B cell (primary cell): ENCODE data around the gene TRIM60. TPM values are rescaled to one million over a fixed set of nuclear protein-coding genes. Genes with fewer than 3 reads are reported as not detected.

Experiments
- ATAC-seq: fragments of 200-7000 bp; cut with Tn5 transposase; one replicate; pipeline ENCODE4 v1.10.0; 2021; ENCODE audit warnings: low read depth, mild to moderate bottlenecking, moderate number of reproducible peaks, moderate library complexity
- CTCF ChIA-PET: fragments of 350-600 bp; sonication (Branson Sonifier 250); formaldehyde crosslinking; loops from one replicate; lab custom pipeline; 2021; ENCODE audit warnings: antibody characterized with exemption, inconsistent platforms; lab: Charles Lee
- POLR2A ChIA-PET: fragments of 350-600 bp; sonication (Branson Sonifier 250); formaldehyde crosslinking; loops from one replicate; lab custom pipeline; 2021; ENCODE audit warnings: antibody characterized with exemption; lab: Charles Lee
- DNase-seq: peaks from one replicate; pipeline ENCODE4 v3.0.0; 2013
- H2AFZ ChIP-seq: 2 replicates; pipeline ENCODE4 v1.6.1; 2012; ENCODE audit warnings: mild to moderate bottlenecking, low read depth, low read length; ENCODE audit not compliant: insufficient read depth, poor library complexity, severe bottlenecking
- H3K27ac ChIP-seq, 2 donors: 1 replicate in 1 of 2; 2 replicates in 1 of 2; pipeline ENCODE4 v1.5.1; 2012 to 2013; ENCODE audit warnings: low read length in 2 of 2, mild to moderate bottlenecking in 2 of 2, moderate library complexity in 1 of 2
- H3K27me3 ChIP-seq, 4 experiments: fragments of 200-600 bp in 1 of 4; sonication (generic) in 1 of 4; replicated peaks in 1 of 4; 1 replicate in 2 of 4; 2 replicates in 2 of 4; pipeline versions ENCODE4 v1.6.1 to v1.7.0; 2013 to 2016; ENCODE audit warnings: low read length in 3 of 4, mild to moderate bottlenecking in 2 of 4, mixed read lengths in 1 of 4, moderate library complexity in 1 of 4; ENCODE audit not compliant: insufficient read depth in 4 of 4, control insufficient read depth in 3 of 4; ENCODE audit errors: control extremely low read depth in 1 of 4
- H3K36me3 ChIP-seq, 2 experiments: replicated peaks in 1 of 2; 1 replicate in 1 of 2; 2 replicates in 1 of 2; pipeline versions ENCODE4 v1.6.1 to v1.7.1; 2013; ENCODE audit warnings: low read length in 1 of 2; ENCODE audit not compliant: insufficient read depth in 2 of 2, control insufficient read depth in 1 of 2; ENCODE audit errors: control extremely low read depth in 1 of 2, extremely low read depth in 1 of 2
- H3K4me1 ChIP-seq, 2 donors: fragments of 200-600 bp in 1 of 2; sonication (generic) in 1 of 2; 1 replicate in 1 of 2; 2 replicates in 1 of 2; pipeline versions ENCODE4 v1.5.1 to v1.6.1; 2013 to 2017; ENCODE audit warnings: low read length in 2 of 2; ENCODE audit not compliant: control insufficient read depth in 2 of 2, insufficient read depth in 2 of 2
- H3K4me2 ChIP-seq: replicated peaks from 2 replicates; pipeline ENCODE3; 2012; ENCODE audit warnings: mild to moderate bottlenecking, low read depth, low read length; ENCODE audit not compliant: poor library complexity, severe bottlenecking
- H3K4me3 ChIP-seq, 5 experiments: fragments of 200-600 bp in 1 of 5; sonication (generic) in 1 of 5; 1 replicate in 3 of 5; 2 replicates in 2 of 5; pipeline versions ENCODE4 v1.5.1 to v1.7.0; 2011 to 2016; ENCODE audit warnings: low read length in 4 of 5, mild to moderate bottlenecking in 4 of 5, low read depth in 2 of 5, control low read depth in 1 of 5, moderate library complexity in 1 of 5; ENCODE audit not compliant: insufficient read depth in 1 of 5; ENCODE audit errors: control extremely low read depth in 1 of 5, extremely low read depth in 1 of 5
- H3K79me2 ChIP-seq: fragments of 200-600 bp; sonication (generic); one replicate; pipeline ENCODE4 v1.6.0; 2016; ENCODE audit warnings: low read length; ENCODE audit not compliant: control insufficient read depth, insufficient read depth
- H3K9ac ChIP-seq: fragments of 200-600 bp; sonication (generic); 2 replicates; pipeline ENCODE4 v1.6.1; 2017; ENCODE audit warnings: mild to moderate bottlenecking, low read length, moderate library complexity
- H3K9me3 ChIP-seq, 3 donors: one replicate each; pipeline versions ENCODE4 v1.6.1 to v1.7.1; 2013; ENCODE audit warnings: low read length in 2 of 3; ENCODE audit not compliant: control insufficient read depth in 2 of 3, insufficient read depth in 1 of 3; ENCODE audit errors: control extremely low read depth in 1 of 3
- H4K20me1 ChIP-seq: 2 replicates; pipeline ENCODE4 v1.6.0; 2012; ENCODE audit warnings: mild to moderate bottlenecking, low read length; ENCODE audit not compliant: insufficient read depth, control insufficient read depth, poor library complexity, severe bottlenecking
- H3K27ac Mint-ChIP-seq: one replicate; pipeline ENCODE4 v1.8.0; 2021; ENCODE audit warnings: mixed read lengths
- H3K27me3 Mint-ChIP-seq: one replicate; pipeline ENCODE4 v1.8.0; 2021; ENCODE audit warnings: mixed read lengths
- H3K4me1 Mint-ChIP-seq: one replicate; pipeline ENCODE4 v1.8.0; 2021; ENCODE audit warnings: mixed read lengths
- H3K4me3 Mint-ChIP-seq: one replicate; pipeline ENCODE4 v1.8.0; 2021; ENCODE audit warnings: mixed read lengths
- H3K9me3 Mint-ChIP-seq: one replicate; pipeline ENCODE4 v1.8.0; 2022; ENCODE audit warnings: mixed read lengths; ENCODE audit not compliant: insufficient read depth
- EZH2 ChIP-seq: IDR thresholded peaks from 2 replicates; pipeline ENCODE4 v1.6.1; 2012; ENCODE audit warnings: borderline replicate concordance, low read depth, mild to moderate bottlenecking, moderate library complexity, low read length; ENCODE audit not compliant: insufficient read depth, poor library complexity, severe bottlenecking
- WGBS: methylation state at CpG from one replicate; pipeline ENCODE4 v1.1.5; 2013; ENCODE audit warnings: missing lambda C conversion rate; ENCODE audit not compliant: insufficient coverage; 5-methylcytosine and 5-hydroxymethylcytosine counted together
- intact Hi-C: fragments of 100-400 bp; cut with micrococcal nuclease; formaldehyde crosslinking; loops from one replicate; pipeline ENCODE4 v1.10.0; 2022
- polyA plus RNA-seq: library from polyadenylated mRNA; depleted of rRNA; stranded (reverse); fragments of >200 nt; gene quantifications from 2 replicates; pipeline ENCODE4 v1.2.3, GENCODE V29; 2012
- total RNA-seq, 2 donors: library from RNA; stranded (reverse); fragments of 120-200 nt in 1 of 2; gene quantifications; 1 replicate in 1 of 2; 2 replicates in 1 of 2; pipeline versions ENCODE4 v1.2.3 to v1.2.4, GENCODE V29; 2013 to 2022
- TF ChIP-seq, protein P1 (sequence below): fragments of 200-600 bp; IDR thresholded peaks from one replicate; pipeline ENCODE4 v1.8.0; 2022; ENCODE audit warnings: antibody characterized with exemption, mild to moderate bottlenecking

The TRIM60 gene
- total and polyA plus RNA-seq, 2 donors (not counting 1 experiment from before 2014, with no cell fraction given), result not detected

DNA sequence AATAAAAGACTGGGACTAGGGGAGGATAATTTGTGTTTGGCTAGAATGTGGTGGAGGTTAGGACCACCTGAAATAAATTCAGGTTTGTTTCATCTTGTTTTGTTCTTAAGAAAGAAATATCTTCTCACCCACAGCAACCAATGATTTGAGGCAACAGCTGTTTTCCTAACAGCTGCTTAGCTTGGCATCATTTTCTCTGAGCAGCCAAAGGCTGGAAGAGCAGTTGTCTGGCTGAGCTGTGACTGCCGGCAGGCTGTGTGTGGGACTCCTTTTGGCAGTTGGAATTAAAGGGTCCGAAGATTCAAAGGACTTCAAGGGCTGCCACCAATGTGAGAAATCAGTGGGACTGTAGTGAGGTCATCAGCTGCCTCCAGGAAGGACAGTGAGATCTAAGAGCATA, 26.9 kb downstream of the TRIM60 start:
- Mint-ChIP-seq H3K4me1 (no peaks in the 10 kb centered on the region), H3K27me3 (no peaks in the 10 kb centered on the region), H3K9me3 (no peaks in the 10 kb centered on the region), H3K27ac (no peak overlapping the region), H3K4me3 (no peak overlapping the region)
- H4K20me1 ChIP-seq, result no peaks in the 10 kb centered on the region
- H3K27ac ChIP-seq, result no peak overlapping the region
- no peaks in the 10 kb centered on the region for H3K36me3 ChIP-seq
- ChIA-PET CTCF (interaction anchor here (0.6 kb wide), 1 partner anchor 38 kb away, joined by 3 read pairs; no protein-coding TSS in a partner anchor), POLR2A (no interaction called here)
- no peak overlapping the region for H3K9ac ChIP-seq
- intact Hi-C loops, result no loop called here
- no peaks in the 10 kb centered on the region for H3K79me2 ChIP-seq
- no peak for DNase-seq
- 100% methylated on average over 2 of the region's 2 CpGs for WGBS
- no peaks in the 10 kb centered on the region for H3K9me3 ChIP-seq
- no peak overlapping the region for H2AFZ ChIP-seq
- no peak for TF ChIP-seq EZH2
- TF ChIP-seq, protein P1, sequence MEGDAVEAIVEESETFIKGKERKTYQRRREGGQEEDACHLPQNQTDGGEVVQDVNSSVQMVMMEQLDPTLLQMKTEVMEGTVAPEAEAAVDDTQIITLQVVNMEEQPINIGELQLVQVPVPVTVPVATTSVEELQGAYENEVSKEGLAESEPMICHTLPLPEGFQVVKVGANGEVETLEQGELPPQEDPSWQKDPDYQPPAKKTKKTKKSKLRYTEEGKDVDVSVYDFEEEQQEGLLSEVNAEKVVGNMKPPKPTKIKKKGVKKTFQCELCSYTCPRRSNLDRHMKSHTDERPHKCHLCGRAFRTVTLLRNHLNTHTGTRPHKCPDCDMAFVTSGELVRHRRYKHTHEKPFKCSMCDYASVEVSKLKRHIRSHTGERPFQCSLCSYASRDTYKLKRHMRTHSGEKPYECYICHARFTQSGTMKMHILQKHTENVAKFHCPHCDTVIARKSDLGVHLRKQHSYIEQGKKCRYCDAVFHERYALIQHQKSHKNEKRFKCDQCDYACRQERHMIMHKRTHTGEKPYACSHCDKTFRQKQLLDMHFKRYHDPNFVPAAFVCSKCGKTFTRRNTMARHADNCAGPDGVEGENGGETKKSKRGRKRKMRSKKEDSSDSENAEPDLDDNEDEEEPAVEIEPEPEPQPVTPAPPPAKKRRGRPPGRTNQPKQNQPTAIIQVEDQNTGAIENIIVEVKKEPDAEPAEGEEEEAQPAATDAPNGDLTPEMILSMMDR, result no peak
- no peak overlapping the region for H3K4me2 ChIP-seq
- H3K27me3 ChIP-seq, result no peaks in the 10 kb centered on the region
- no peak overlapping the region for H3K4me3 ChIP-seq
- no peaks in the 10 kb centered on the region for H3K4me1 ChIP-seq
- no peak for ATAC-seq

DNA sequence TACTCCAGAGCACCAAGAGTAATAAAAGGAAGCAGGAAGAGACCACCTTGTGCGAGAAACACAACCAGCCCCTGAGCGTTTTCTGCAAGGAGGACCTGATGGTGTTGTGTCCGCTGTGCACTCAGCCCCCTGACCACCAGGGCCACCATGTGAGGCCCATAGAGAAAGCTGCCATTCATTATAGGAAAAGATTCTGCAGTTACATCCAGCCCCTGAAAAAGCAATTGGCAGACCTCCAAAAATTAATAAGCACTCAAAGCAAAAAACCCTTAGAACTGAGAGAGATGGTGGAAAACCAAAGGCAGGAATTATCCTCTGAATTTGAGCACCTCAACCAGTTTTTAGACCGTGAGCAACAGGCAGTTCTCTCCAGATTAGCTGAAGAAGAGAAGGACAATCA, 27.6 kb downstream of the TRIM60 start:
- WGBS, result 100% methylated on average over 3 of the region's 4 CpGs
- intact Hi-C loops, result no loop called here
- Histone ChIP-seq H3K4me3 (no peak overlapping the region), H4K20me1 (no peaks in the 10 kb centered on the region), H2AFZ (no peak overlapping the region), H3K27me3 (no peaks in the 10 kb centered on the region), H3K4me2 (no peak overlapping the region), H3K4me1 (no peaks in the 10 kb centered on the region), H3K9me3 (no peaks in the 10 kb centered on the region), H3K36me3 (no peaks in the 10 kb centered on the region), H3K79me2 (no peaks in the 10 kb centered on the region), H3K27ac (no peak overlapping the region), H3K9ac (no peak overlapping the region)
- Mint-ChIP-seq H3K4me3 (no peak overlapping the region), H3K27ac (no peak overlapping the region), H3K27me3 (no peaks in the 10 kb centered on the region), H3K9me3 (no peaks in the 10 kb centered on the region), H3K4me1 (no peaks in the 10 kb centered on the region)
- ATAC-seq (no peak), DNase-seq (no peak)
- TF ChIP-seq EZH2, result no peak
- TF ChIP-seq, protein P1, result no peak
- ChIA-PET CTCF (no interaction called here), POLR2A (no interaction called here)
